NCI-H2107 treated with DMSO at 0.1 percent for 48 hours (cell line): ENCODE data around the gene RAB11FIP3.

Experiments used
- DNase-seq: peaks from one replicate; lab custom pipeline; 2025; ENCODE audit not compliant: unreplicated experiment; lab: John Stamatoyannopoulos, UW

Gene RAB11FIP3

GRCh38 chr16:529012-529575 is 103.6 kb downstream of the RAB11FIP3 start:
- DNase-seq: no peak

- DNase-seq: no peak
Measured at GRCh38 chr16:530111-530817, 104.8 kb downstream of the RAB11FIP3 start.

DNA sequence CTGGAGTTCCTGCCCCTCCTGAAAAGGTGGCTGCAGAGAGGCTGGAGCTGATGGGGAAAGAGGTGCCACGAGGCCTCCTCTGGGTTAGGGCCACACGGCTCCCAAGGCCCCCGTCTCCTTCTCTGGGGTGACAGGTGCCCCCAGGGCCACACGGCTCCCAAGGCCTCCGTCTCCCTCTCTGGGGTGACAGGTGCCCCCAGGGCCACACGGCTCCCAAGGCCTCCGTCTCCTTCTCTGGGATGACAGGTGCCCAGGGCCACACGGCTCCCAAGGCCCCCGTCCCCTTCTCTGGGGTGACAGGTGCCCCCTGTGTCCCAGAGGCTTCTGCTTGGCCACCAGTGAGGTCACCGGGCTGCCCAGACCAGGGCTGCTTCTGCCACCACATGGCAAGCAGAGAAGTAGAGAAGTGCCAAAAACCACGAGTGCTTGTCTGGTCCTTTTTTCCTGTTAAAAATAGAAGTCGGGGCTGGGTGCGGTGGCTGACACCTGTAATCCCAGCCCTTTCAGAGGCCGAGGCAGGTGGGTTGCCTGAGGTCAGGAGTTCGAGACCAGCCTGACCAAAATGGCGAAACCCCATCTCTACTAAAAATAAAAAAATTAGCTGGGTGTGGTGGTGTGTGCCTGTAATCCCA is 106.2 kb downstream of the RAB11FIP3 start:
- DNase-seq: no peak

GRCh38 chr16:533391-534123 is 108.1 kb downstream of the RAB11FIP3 start:
- DNase-seq: peak; percentile 15

DNA sequence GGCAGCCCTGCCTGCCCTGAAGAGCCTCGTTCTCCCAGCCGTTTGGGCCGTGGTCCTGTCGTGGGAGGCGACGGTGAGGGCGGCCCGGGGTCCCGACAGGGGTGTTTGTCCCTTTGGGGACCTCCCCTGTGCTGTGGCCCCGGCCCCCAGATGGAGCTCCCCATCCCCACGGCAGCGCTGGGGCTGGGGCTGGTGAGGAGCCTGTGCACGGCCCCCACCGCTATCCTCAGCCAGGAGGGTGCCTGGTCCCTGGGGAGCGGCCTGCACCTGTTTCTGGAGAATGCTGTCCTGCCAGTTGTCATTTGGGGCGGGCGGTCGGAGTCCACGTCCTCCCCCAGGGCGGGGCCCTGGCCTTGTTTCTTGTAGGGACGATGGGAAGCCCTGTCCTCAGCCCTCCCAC is 108.7 kb downstream of the RAB11FIP3 start:
- peak; percentile 30 for DNase-seq

DNA sequence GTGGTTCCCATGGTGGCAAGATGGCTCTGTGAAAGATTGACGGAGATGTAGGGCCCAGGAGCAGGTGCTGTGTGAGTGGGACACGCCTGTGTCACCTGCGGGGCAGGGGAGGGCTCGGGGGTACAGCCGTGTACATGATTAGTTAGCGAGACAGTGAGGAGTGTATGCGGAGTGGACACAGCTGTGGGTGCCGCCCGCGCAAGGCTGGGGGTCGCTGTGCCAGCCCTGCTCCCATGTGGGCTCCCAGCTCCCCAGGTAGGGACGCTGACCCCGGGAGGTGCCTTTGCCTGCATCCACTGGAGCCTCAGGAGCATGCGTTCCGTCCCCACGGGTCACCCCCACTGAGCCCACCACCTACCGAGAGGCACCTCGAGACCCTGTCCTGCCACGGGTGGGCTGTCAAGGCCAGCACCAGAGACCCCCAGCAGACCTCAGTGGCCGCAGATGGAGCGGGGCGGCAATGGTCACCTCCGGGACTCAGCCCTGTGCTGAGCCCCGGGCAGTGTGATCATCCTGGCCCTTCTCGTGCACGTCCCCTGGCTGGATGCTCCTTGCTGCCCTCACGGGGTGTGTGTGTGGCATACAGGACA is 109.5 kb downstream of the RAB11FIP3 start:
- DNase-seq: no peak

DNA sequence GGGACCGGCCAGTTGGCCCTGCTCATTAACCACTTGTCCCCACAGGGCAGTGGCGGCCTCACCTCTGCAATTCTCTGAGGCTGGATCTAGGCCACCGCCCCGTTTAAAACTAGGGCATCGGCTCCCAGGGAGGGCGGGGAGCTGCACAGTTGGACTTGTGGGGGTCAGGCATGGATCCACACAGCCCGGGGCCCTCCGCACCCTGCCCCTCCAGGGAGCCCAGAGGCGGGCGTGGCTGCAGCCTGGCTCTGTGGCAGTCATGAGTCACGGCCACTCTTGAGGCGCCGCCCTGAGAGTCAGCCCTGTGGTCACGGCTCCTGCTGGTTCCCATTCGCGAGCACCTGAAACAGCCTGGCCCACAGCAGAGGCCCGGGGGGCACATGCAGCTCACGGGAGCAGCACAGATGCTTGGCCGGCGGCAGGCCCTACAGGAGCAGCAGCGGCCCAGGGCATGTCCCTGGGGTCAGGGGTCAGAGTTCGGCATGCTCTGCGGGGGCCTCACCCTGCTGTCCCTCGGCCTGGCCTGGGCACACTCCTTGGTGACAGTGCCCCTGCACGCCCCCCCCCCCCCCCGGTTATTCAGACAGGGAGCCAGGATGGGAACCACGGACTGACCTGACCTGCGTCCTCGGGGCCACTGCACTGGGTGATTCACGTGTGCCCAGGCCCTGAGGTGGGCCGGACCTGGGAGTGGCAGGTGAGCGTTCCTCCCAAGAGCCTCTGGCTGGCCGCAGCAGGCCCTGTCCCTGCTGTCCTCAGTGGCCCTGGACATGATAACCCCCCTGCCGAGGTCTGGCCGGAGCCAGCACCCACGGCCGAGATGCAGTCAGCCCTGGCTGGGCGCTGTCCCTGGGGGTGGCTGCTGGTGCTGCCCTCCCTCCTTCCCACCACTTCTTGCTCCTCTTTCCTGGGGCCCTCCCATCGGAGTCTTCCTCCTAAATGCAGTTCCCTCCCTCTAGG is 110.3 kb downstream of the RAB11FIP3 start:
- DNase-seq: peak; percentile 31

- no peak for DNase-seq
Measured at GRCh38 chr16:536746-537145, 111.3 kb downstream of the RAB11FIP3 start.

- no peak for DNase-seq
Measured at GRCh38 chr16:537415-538335, 112.2 kb downstream of the RAB11FIP3 start.

- no peak for DNase-seq
Measured at GRCh38 chr16:539901-540530, 114.6 kb downstream of the RAB11FIP3 start.

DNA sequence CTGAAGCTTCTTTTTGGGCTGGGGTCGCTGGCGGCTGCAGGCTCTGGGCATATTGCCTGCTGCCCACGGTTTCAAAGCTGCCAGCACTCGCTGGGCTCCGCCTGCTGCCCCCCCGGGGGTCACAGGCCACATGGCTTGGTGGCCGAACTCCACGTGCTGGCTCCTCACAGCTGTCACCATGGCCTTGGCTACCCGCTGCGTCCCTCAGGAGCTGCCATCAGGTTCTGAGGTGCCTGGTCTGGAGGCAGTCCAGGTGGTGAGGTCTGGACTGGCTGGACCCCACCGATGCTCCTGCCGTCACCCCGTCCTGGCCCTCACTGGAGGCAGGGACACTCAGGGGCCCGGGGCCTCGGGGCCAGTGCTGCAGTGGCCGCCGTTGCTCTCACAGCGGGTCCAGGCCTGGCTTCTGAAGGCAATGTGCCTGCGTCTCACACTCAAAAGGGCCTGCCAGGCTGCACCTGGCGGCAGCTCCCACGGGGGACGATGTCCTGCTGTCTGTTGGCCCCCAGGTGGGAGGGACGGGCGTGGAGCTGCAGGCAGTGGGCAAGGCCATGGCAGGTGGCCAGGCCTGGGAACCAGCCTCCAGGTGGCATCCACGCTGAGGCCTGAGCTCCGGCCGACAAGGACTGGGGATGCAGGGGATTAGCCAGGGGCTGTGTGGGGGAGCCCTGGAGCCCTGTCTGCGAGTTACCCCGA is 115.3 kb downstream of the RAB11FIP3 start:
- no peak for DNase-seq

GRCh38 chr16:543301-544164 is 118.1 kb downstream of the RAB11FIP3 start:
- DNase-seq: no peak

- DNase-seq: no peak
Measured at GRCh38 chr16:544517-544916, 119.1 kb downstream of the RAB11FIP3 start.

DNA sequence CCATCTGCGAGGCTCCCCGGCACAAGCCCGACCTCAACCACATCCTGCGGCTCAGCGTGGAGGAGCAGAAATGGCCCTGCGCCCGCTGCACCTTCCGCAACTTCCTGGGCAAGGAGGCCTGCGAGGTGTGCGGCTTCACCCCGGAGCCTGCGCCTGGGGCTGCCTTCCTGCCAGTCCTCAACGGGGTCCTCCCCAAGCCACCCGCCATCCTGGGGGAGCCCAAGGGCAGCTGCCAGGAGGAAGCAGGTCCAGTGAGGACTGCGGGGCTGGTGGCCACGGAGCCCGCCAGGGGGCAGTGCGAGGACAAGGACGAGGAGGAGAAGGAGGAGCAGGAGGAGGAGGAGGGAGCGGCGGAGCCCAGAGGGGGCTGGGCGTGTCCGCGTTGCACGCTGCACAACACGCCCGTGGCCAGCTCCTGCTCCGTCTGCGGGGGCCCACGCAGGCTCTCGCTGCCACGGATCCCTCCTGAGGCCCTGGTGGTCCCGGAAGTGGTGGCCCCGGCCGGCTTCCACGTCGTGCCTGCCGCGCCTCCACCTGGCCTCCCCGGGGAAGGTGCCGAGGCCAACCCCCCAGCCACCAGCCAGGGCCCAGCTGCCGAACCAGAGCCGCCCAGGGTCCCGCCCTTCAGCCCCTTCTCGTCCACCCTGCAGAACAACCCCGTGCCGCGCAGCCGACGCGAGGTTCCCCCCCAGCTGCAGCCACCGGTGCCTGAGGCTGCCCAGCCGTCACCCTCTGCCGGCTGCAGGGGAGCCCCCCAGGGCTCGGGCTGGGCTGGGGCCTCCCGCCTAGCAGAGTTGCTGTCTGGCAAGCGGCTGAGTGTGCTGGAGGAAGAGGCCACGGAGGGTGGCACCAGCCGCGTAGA is 121.7 kb downstream of the RAB11FIP3 start:
- no peak for DNase-seq

GRCh38 chr16:548586-548985 is 123.1 kb downstream of the RAB11FIP3 start:
- no peak for DNase-seq

GRCh38 chr16:549544-550263 is 124.3 kb downstream of the RAB11FIP3 start:
- no peak for DNase-seq
